HepG2 (cell line): ENCODE measurements around the gene SPTB. TPM values are rescaled to one million over a fixed set of nuclear protein-coding genes. Genes with fewer than 3 reads are reported as not detected.

Experiments
- ATAC-seq: fragments of 200-7000 bp; cut with Tn5 transposase; 3 replicates; pipeline ENCODE4 v1.9.1; 2020; ENCODE audit warnings: mild to moderate bottlenecking, moderate library complexity
- BruUV-seq: library from RNA; stranded (reverse); fragments of 400-500 nt; replicated peaks from 2 replicates; lab custom pipeline; 2021; lab: Mats Ljungman, UMichigan
- CTCF ChIA-PET: fragments of 300-600 bp; formaldehyde crosslinking; extraction: SDS; loops from one replicate; lab custom pipeline; 2021; ENCODE audit warnings: low total read pairs, inconsistent platforms, low intra/inter-chr PET ratio; lab: Yijun Ruan, JAX
- POLR2A ChIA-PET: fragments of 350-600 bp; sonication (Branson Sonifier 250); formaldehyde crosslinking; loops from one replicate; lab custom pipeline; 2020; ENCODE audit warnings: antibody characterized with exemption, inconsistent platforms; lab: Yijun Ruan, JAX
- DNase-seq: peaks from one replicate; pipeline ENCODE4 v3.0.0-alpha.2; 2015; ENCODE audit warnings: low spot score
- FAIRE-seq: peaks from 3 replicates; lab custom pipeline; 2011; peaks lifted over from hg19 to GRCh38; lab: Jason Lieb, UNC
- H2AFZ ChIP-seq: one replicate; pipeline ENCODE4 v1.6.1; 2011; ENCODE audit warnings: low read length, inconsistent platforms
- H3K27ac ChIP-seq: fragments of 300-600 bp; 3 replicates; pipeline ENCODE4 v1.8.0; 2011; ENCODE audit warnings: mixed run types, mild to moderate bottlenecking, mixed read lengths, low read length, inconsistent platforms; ENCODE audit not compliant: insufficient read depth; ENCODE audit errors: extremely low read length
- H3K27me3 ChIP-seq, 2 experiments: fragments of 200-600 bp in 1 of 2; 2 replicates in 1 of 2; 3 replicates in 1 of 2; pipeline versions ENCODE4 v1.6.0 to v1.8.0; 2011; ENCODE audit warnings: low read length in 2 of 2, mild to moderate bottlenecking in 2 of 2, moderate library complexity in 2 of 2, inconsistent platforms in 1 of 2; ENCODE audit not compliant: insufficient read depth in 2 of 2, control insufficient read depth in 1 of 2
- H3K36me3 ChIP-seq, 2 experiments: fragments of 200-600 bp in 1 of 2; replicated peaks in 1 of 2; 2 replicates in 1 of 2; 3 replicates in 1 of 2; pipeline versions ENCODE4 v1.5.1 to v1.8.0; 2011; ENCODE audit warnings: low read length in 2 of 2, inconsistent platforms in 1 of 2; ENCODE audit not compliant: insufficient read depth in 2 of 2, control insufficient read depth in 1 of 2
- H3K4me1 ChIP-seq: 2 replicates; pipeline ENCODE4 v1.5.1; 2012; ENCODE audit warnings: low read length, inconsistent platforms; ENCODE audit not compliant: insufficient read depth
- H3K4me2 ChIP-seq: 2 replicates; pipeline ENCODE4 v1.6.0; 2011; ENCODE audit warnings: low read depth, low read length, inconsistent platforms
- H3K4me3 ChIP-seq, 3 experiments: fragments of 200-600 bp in 1 of 3; sonication (generic), shearing (Covaris generic) in 1 of 3; replicated peaks in 1 of 3; 2 replicates each; pipeline ENCODE4 v1.5.1; 2011 to 2016; ENCODE audit warnings: low read length in 3 of 3, inconsistent platforms in 2 of 3, low read depth in 2 of 3, mild to moderate bottlenecking in 2 of 3, control low read depth in 1 of 3, mixed read lengths in 1 of 3; ENCODE audit not compliant: insufficient read depth in 1 of 3
- H3K79me2 ChIP-seq: one replicate; pipeline ENCODE4 v1.6.1; 2011; ENCODE audit warnings: low read length, inconsistent platforms; ENCODE audit not compliant: insufficient read depth
- H3K9ac ChIP-seq: 2 replicates; pipeline ENCODE4 v1.6.0; 2011; ENCODE audit warnings: mild to moderate bottlenecking, low read depth, low read length, inconsistent platforms; ENCODE audit not compliant: insufficient read depth
- H3K9me3 ChIP-seq: 2 replicates; pipeline ENCODE4 v1.5.1; 2012; ENCODE audit warnings: mild to moderate bottlenecking, low read length
- H4K20me1 ChIP-seq: 2 replicates; pipeline ENCODE4 v1.6.0; 2011; ENCODE audit warnings: inconsistent platforms, mild to moderate bottlenecking, low read length, moderate library complexity; ENCODE audit not compliant: insufficient read depth
- ARNT ChIP-seq: fragments of 450-650 bp; IDR thresholded peaks from 2 replicates; pipeline ENCODE4 v1.6.1; 2017
- KLF13 ChIP-seq: sonication (generic); formaldehyde crosslinking; IDR thresholded peaks from 2 replicates; pipeline ENCODE4 v1.4.0; 2020; ENCODE audit warnings: mild to moderate bottlenecking, missing genetic modification reagents
- MBNL3 ChIP-seq: fragments of 250-450 bp; sonication (Bioruptor Pico); conservative IDR thresholded peaks from 2 replicates; pipeline ENCODE4 v1.8.0; 2022; ENCODE audit warnings: mild to moderate bottlenecking, inconsistent platforms
- MXI1 ChIP-seq: IDR thresholded peaks from 3 replicates; pipeline ENCODE4 v1.6.1; 2012; ENCODE audit warnings: low read depth, low read length, inconsistent platforms, borderline replicate concordance
- NFKBIZ ChIP-seq: IDR thresholded peaks from 2 replicates; pipeline ENCODE4 v1.6.1; 2018; ENCODE audit warnings: missing genetic modification reagents, missing compliant biosample characterization
- PHF8 ChIP-seq: sonication (generic); formaldehyde crosslinking; IDR thresholded peaks from 2 replicates; pipeline ENCODE4 v1.5.0; 2020; ENCODE audit warnings: missing genetic modification reagents
- RFX1 ChIP-seq: fragments of 450-650 bp; IDR thresholded peaks from 2 replicates; pipeline ENCODE4 v1.6.1; 2017
- SRSF4 ChIP-seq: fragments of 200-400 bp; formaldehyde crosslinking; IDR thresholded peaks from one replicate; pipeline ENCODE4 v1.6.1; 2018; ENCODE audit warnings: mild to moderate bottlenecking, low read depth, low read length, moderate library complexity; ENCODE audit not compliant: poor library complexity, severe bottlenecking
- SRY ChIP-seq: sonication (generic); formaldehyde crosslinking; IDR thresholded peaks from 2 replicates; pipeline ENCODE4 v1.8.0; 2022; ENCODE audit warnings: mild to moderate bottlenecking, missing genetic modification reagents
- ZNF317 ChIP-seq: sonication (generic); formaldehyde crosslinking; IDR thresholded peaks from 2 replicates; pipeline ENCODE4 v1.5.0; 2020; ENCODE audit warnings: mild to moderate bottlenecking, missing genetic modification reagents
- ZNF556 ChIP-seq: sonication (generic); formaldehyde crosslinking; IDR thresholded peaks from 2 replicates; pipeline ENCODE4 v1.4.0; 2020; ENCODE audit warnings: mild to moderate bottlenecking, missing genetic modification reagents, borderline replicate concordance
- WGBS: methylation state at CpG from one replicate; pipeline ENCODE4 v1.1.6; 2017; ENCODE audit warnings: low lambda C conversion rate; 5-methylcytosine and 5-hydroxymethylcytosine counted together
- in situ Hi-C: cut with HindIII; loops from 2 replicates; pipeline ENCODE4 v1.10.0; 2017; ENCODE audit warnings: low pct_unique_long_range_greater_than_20kb; ENCODE audit not compliant: extremely low pct_ligation_motif_present
- intact Hi-C: fragments of 100-400 bp; cut with micrococcal nuclease; formaldehyde crosslinking; loops from one replicate; pipeline ENCODE4 v1.10.0; 2022; ENCODE audit not compliant: unreplicated experiment
- polyA plus RNA-seq, 8 experiments: library from polyadenylated mRNA; depleted of rRNA in 3 of 8; stranded (reverse) in 7 of 8; unstranded in 1 of 8; fragments of >200 nt; fragmentation: Illumina TruSeq in 4 of 8; extraction: Trizol in 4 of 8; gene quantifications; 2 replicates each; pipeline versions ENCODE4 v1.2.1 to v1.2.3, GENCODE V29; 2011 to 2016; ENCODE audit warnings: low read depth in 4 of 8, missing spikeins in 1 of 8, mixed read lengths in 1 of 8; ENCODE audit not compliant: insufficient read depth in 1 of 8
- total RNA-seq, 5 experiments: library from RNA; depleted of rRNA; stranded (reverse); fragments of >200 nt; fragmentation: Illumina TruSeq; extraction: Trizol; gene quantifications; 2 replicates each; pipeline ENCODE4 v1.2.3, GENCODE V29; 2016; ENCODE audit warnings: low read depth in 1 of 5
- TF ChIP-seq, protein P1 (sequence below): sonication (generic); formaldehyde crosslinking; conservative IDR thresholded peaks from 2 replicates; pipeline ENCODE4 v1.8.0; 2022; ENCODE audit warnings: missing genetic modification reagents

Gene SPTB
- total and polyA plus RNA-seq, 2 of the 13 experiments (the other 11 are each of a cell fraction or from before 2014, with no cell fraction given): 0.01 to 0.02 TPM

DNA sequence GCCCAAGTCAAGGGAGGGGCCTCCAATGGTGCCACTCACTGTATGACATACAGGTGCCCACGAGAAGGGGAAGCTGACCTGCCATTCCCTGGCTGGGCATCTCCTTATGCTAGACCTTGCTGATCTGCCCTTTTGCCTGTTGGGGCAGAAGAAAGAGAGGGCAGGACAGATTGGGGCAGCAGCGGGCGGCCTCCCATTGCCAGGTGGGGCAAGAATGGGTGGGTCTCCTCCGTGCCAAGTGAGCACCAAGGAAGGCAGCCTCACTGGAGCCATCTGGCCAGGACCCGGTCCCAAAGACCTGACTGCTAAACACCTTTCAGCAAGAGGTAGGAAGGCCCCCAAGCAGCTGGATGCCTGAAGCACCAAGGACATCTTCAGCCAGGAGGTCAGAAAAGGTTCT is 125.0 kb downstream of the SPTB start:
- H3K4me3 ChIP-seq: no peak overlapping the region
- BruUV-seq: no TSS peak
- no peak for DNase-seq
- no peaks in the 10 kb centered on the region for H3K36me3 ChIP-seq
- CTCF ChIA-PET: no interaction called here
- WGBS: 70% methylated on average over 2 of the region's 5 CpGs
- FAIRE-seq: no peak
- no peaks in the 10 kb centered on the region for H4K20me1 ChIP-seq
- POLR2A ChIA-PET: no interaction called here
- H3K27ac ChIP-seq: no peak overlapping the region
- H3K4me1 ChIP-seq: peaks cover 22% of the 10 kb centered on the region
- intact Hi-C loops (no loop called here), in situ Hi-C loops (loop anchor here (5.0 kb wide), 1 partner anchor 82 kb away; no protein-coding TSS in a partner anchor)
- H3K4me2 ChIP-seq: no peak overlapping the region
- no peak for TF ChIP-seq ARNT
- no peak for TF ChIP-seq SRY (CRISPR knock-in tag)
- TF ChIP-seq PHF8: no peak
- TF ChIP-seq KLF13: no peak
- no peak for TF ChIP-seq ZNF556 (CRISPR knock-in tag)
- TF ChIP-seq MBNL3 (CRISPR knock-in tag): no peak
- no peak for TF ChIP-seq RFX1
- TF ChIP-seq SRSF4: no peak
- TF ChIP-seq, protein P1, sequence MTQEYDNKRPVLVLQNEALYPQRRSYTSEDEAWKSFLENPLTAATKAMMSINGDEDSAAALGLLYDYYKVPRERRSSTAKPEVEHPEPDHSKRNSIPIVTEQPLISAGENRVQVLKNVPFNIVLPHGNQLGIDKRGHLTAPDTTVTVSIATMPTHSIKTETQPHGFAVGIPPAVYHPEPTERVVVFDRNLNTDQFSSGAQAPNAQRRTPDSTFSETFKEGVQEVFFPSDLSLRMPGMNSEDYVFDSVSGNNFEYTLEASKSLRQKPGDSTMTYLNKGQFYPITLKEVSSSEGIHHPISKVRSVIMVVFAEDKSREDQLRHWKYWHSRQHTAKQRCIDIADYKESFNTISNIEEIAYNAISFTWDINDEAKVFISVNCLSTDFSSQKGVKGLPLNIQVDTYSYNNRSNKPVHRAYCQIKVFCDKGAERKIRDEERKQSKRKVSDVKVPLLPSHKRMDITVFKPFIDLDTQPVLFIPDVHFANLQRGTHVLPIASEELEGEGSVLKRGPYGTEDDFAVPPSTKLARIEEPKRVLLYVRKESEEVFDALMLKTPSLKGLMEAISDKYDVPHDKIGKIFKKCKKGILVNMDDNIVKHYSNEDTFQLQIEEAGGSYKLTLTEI (CRISPR knock-in tag): no peak
- TF ChIP-seq MXI1: no peak
- no peak for TF ChIP-seq NFKBIZ (CRISPR knock-in tag)
- TF ChIP-seq ZNF317: no peak
- H3K9me3 ChIP-seq: no peaks in the 10 kb centered on the region
- no peak overlapping the region for H3K9ac ChIP-seq
- no peaks in the 10 kb centered on the region for H3K79me2 ChIP-seq
- H3K27me3 ChIP-seq: peaks cover 6 to 19% of the 10 kb centered on the region in 2 experiments; a peak in 4 of 5 replicates
- no peak overlapping the region for H2AFZ ChIP-seq
- no peak for ATAC-seq
